NCI-H2029 (cell line): Measurements from ENCODE around the gene TMEM175.
"Not testable (repeated sequence)": the region's sequence is repeated elsewhere in the genome, so short reads cannot be mapped to it uniquely, and the experiment has no call there.

Experiments used
- DNase-seq: peaks from one replicate; lab custom pipeline; 2025; lab: John Stamatoyannopoulos, UW

The TMEM175 gene

DNA sequence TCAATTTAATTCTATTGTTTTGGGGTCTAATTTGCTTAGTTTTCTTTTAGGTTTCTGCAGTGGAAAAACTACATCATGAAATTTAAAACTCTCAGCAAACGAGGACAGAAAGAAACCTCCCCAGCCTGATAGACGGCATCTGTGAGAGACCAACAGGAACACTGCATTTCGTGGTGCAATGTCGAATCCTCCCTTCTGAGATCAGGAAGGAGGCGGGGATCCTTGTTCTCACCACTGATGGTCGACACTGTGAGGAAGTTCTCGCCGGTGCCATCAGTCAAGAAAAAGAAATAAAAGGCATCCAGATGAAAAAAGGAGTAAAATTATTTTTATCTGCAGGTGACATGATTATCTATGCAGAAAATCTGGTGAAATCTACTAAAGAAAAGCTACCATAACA, 16.7 kb upstream of the TMEM175 start:
- DNase-seq, result no peak

DNA sequence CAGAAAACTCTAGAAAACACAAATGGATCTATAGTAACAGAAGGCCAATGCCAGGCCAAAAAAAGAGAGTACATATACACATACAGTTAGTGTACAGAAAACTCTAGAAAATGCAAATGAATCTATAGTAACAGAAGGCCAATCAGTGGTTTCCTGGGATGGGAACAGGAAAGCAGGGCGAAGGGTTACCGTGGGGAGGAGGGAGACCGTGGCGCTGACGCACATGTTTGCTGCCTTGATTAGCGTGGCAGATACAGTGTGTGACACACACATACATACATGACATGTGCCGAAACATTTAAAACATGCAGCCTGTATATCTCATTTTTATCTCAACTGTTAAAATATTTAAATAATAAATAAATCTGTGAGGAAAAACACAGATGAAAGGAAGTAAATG, 14.8 kb upstream of the TMEM175 start:
- DNase-seq, result no peak

GRCh38 chr4:917992-918391, 14.3 kb upstream of the TMEM175 start:
- DNase-seq, result no peak

DNA sequence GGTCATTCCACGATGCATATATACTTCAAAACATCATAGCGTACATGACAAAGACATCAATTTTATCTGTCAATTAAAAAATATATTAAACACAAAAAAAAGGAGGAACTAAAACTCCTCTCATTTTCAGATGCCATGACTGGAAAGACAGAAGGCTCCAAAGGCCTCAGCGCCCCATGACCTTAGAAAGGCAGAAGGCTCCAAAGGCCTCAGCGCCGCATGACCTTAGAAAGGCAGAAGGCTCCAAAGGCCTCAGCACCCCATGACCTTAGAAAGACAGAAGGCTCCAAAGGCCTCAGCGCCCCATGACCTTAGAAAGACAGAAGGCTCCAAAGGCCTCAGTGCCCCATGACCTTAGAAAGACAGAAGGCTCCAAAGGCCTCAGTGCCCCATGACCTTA, 13.7 kb upstream of the TMEM175 start:
- not testable (repeated sequence) for DNase-seq

GRCh38 chr4:919004-919680, 13.1 kb upstream of the TMEM175 start:
- not testable (repeated sequence) for DNase-seq

DNA sequence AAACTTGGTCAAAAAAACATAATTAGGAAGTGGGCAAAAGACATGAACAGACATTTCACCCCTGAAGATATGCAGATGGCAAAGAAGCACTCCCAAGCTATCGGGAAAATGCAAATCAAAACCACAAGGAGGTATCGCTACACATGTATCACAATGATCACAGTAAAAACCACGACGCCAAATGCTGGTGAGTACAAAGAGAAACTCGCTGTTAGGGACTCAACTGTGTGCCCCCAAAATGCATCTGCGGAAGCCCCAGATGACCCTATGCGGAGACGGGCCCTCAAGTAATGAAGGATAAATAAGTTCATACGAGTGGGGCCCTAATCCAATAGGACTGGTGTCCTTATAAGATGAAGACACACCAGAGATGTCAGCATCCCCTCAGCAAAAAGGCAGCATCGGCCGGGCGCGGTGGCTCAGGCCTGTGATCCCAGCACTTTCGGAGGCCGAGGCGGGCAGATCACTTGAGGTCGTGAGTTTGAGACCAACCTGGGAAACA, 10.4 kb upstream of the TMEM175 start:
- no peak for DNase-seq

- DNase-seq, result no peak
These were observed 7.9 kb upstream of the TMEM175 start for GRCh38 chr4:924107-925096.

GRCh38 chr4:925171-925570, 7.1 kb upstream of the TMEM175 start:
- DNase-seq, result no peak

DNA sequence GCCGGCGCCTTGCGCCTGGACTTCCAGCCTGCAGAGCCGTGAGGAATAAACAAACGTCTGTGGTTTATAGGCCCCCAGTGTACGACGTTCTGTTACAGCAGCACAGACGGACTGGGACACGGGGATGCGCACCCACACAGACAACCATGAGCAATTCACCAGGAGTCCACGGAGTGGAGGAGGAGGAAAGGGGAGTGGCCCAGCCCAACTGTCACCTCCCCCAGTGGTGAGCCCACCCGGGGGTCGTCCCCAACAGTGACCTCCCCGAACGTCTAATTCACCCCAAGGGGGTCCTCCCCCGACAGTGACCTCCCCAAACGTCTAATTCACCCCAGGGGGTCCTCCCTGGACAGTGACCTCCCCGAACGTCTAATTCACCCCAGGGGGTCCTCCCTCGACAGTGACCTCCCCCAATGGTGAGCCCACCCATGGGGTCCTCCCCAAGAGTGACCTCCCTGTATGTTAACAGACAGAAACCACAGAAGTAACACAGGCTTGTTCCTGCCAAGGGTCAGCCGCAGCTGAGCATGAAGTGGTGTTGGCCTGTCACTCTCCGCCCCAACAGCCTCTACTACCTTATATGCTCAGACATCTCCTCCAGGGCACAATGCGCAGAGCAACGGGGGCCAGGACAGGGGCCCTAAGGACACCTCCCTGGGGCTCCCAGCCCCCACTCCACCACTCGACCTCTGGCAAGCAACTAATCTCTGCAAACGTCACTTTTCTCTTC, 6.3 kb upstream of the TMEM175 start:
- DNase-seq, result no peak

- no peak for DNase-seq
These were observed 5.7 kb upstream of the TMEM175 start for GRCh38 chr4:926538-926937.

DNA sequence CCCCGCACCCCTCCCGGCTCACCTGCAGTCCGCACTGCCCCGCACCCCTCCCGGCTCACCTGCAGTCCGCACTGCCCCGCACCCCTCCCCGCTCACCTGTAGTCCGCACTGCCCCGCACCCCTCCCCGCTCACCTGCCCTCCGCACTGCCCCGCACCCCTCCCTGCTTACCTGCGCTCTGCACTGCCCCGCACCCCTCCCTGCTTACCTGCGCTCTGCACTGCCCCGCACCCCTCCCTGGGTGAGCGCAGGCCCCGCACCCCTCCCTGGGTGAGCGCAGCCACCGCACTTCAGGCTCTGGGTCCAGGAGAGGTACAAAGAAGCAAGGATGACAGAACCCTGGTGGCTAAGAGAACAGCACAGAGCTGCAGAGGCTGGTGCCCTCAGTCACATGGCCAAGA, 4.7 kb upstream of the TMEM175 start:
- not testable (repeated sequence) for DNase-seq

DNA sequence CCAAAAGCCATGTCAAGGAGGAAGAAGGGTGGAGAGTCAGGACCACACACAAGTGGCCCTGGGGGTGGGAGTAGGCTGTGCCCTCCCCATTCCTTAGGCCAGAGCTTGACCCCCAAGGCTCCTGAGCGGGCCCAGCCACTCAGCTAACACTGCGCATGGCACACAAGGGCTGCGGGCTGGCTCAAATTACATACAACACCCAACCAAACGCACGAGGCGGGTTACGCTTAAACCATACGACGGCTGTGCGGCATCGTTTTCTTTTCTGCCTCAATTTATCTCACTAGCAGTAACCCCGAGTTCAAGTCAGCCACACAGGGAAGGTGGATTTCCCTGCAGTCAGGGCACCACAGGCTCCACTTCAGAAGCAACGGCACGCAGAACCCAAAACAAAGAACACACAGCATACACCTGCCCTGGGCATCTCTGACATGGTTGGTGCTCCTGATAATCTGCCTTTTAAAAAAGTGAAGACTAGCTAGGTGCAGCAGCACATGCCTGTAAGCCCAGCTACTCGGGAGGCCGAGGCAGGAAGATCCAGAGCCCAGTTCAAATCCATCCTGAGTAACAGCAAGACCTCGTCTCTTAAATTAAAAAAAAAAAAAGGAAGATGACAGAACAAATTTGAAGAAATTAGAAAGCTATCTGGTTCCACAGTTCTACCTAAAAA, 3.0 kb upstream of the TMEM175 start:
- DNase-seq, result no peak

DNA sequence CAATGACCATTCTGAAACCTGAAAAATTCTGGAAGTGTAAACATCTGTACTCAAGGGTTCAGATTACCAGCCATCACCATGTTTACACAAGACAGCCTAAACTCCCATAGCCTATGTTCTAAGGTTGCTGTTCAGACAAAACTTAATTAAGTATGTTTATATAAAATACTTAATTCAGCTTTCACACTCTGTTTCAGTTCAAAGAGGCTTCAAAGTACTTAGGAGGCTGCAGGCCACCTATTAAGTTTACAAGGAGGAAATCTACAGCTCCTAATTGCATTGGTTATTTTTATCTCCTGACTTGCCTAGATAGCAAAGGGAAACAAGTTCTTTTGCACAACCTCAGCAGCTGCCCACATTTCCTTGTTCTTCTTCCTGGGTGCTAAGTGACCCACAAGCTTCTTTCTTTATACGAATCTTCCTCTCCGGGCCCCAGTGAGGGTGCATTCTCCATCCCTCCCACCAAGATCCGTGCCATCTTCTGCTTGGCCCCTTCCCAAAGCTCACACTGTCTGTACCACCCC, 2.2 kb upstream of the TMEM175 start:
- DNase-seq, result peak; percentile 22

DNA sequence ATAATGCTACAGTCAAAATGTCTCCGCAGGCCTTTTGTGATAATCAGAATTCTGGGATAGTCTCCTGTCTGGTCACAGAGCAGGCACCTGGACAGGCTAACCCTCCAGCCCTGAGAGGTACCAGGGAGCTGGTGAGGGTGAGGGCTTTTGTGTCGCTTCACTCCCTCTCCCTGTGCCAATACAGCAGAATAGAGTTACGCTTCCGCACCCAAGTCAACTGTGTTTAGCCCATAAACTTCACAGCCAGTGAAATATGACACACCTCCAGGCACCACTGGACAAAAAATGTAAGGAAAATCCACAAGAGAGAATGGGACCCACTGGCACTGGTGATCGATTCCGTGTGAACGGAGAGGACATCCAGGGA, 1.4 kb upstream of the TMEM175 start:
- DNase-seq, result no peak

DNA sequence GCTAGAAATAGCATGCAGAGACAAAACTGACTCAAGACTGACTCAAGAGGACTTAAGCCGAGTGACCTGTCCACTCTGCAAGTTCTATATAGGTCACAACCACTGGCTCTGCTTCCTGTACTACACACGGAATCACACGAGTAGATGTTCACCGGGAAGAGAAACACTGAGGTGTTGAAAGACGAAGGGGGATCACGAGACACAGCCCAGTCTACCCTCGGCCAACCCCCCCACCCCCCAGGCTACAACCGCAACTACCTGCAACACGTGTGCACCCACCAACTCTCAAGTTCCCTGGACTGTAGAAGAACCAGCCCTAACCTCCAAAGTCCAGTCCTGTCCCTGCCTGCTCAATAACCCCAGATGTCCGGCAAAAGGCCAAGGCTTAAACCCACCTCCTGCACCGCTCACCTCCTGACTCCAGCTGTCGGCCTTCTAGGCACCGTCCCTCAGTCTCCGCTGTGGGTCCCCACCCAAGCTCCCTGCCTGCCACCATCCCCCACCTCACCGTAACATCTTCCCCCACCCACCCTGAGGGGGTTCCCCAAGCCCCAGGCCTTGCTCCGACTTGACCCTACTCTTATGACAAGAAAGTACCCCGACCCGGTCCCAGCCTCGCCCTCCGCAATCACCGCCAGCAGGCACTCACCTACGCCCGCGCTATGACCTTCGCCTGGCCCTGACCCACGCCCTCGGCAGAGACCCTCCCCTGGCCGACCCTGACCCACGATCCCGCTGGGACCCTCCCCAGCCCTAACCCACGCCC, 883 bp upstream of the TMEM175 start:
- DNase-seq, result no peak

GRCh38 chr4:932713-933070, 432 bp downstream of the TMEM175 start:
- no peak for DNase-seq

GRCh38 chr4:939508-939907, 7.2 kb downstream of the TMEM175 start:
- DNase-seq, result not testable (repeated sequence)

DNA sequence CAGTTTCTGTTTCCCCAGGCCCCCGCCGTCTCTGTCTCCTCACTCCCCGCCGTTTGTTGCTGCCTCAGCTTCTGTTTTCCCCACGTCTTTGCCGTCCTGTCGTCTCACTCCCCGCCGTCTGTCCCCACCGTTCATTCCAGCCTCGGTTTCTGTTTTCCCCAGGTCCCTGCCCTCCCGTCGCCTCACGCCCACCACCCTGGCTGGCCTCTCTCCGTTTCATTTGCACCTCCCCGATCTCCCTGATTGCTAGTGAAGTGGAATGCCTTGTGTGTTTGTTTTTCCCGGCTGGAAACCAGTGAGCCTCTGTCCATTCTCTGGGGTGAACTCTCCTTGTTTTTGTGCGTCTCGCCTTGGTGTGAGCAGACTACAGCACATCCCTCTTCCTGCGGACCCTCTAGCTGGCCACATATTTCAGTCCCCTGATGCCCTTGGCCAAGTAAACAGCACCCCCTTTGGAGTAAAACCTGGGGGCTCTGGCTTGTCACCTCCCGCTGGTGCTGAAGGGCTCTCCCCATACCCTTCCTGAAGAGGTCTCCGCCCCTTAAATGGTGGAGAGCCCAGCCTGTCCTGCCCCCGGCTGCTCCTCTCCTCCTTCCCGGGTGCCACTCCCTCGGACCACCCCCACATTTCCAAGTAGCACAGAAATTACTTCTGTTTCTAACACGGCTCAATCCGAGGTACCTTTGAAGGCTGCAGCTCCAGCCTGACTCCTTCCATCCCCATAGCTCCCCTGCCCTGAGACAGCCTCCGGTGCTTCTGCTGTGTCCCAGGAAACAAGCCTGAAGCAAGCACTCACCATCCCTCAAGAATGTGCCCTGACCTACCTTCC, 13.2 kb downstream of the TMEM175 start:
- DNase-seq, result no peak

- DNase-seq, result no peak
These were observed 13.8 kb downstream of the TMEM175 start for GRCh38 chr4:946103-946450.
